Measurements from ENCODE around the gene PITPNC1.

- TF ChIP-seq, protein P1, sequence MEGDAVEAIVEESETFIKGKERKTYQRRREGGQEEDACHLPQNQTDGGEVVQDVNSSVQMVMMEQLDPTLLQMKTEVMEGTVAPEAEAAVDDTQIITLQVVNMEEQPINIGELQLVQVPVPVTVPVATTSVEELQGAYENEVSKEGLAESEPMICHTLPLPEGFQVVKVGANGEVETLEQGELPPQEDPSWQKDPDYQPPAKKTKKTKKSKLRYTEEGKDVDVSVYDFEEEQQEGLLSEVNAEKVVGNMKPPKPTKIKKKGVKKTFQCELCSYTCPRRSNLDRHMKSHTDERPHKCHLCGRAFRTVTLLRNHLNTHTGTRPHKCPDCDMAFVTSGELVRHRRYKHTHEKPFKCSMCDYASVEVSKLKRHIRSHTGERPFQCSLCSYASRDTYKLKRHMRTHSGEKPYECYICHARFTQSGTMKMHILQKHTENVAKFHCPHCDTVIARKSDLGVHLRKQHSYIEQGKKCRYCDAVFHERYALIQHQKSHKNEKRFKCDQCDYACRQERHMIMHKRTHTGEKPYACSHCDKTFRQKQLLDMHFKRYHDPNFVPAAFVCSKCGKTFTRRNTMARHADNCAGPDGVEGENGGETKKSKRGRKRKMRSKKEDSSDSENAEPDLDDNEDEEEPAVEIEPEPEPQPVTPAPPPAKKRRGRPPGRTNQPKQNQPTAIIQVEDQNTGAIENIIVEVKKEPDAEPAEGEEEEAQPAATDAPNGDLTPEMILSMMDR (IDR thresholded peaks at IDR 0.05; ENCODE audit: low read length): no peak
- TF ChIP-seq EZH2 (IDR thresholded peaks at IDR 0.05; ENCODE audit: borderline replicate concordance, low read length): no peak
These were observed 236.9 kb downstream of the PITPNC1 start for GRCh38 chr17:67613961-67614360.

All from OCI-LY1 (cell line).